Neural crest cell (in vitro differentiated cells): ENCODE data around the gene LCP1. TPM values are rescaled to one million over a fixed set of nuclear protein-coding genes. Genes with fewer than 3 reads are reported as not detected.

ENCODE experiments used
- DNase-seq: peaks from one replicate; pipeline ENCODE4 v3.0.0; 2021; ENCODE audit warnings: low read depth, mixed read lengths, low spot score
- H3K27ac Mint-ChIP-seq: one replicate; pipeline ENCODE4 v1.8.0; 2021; ENCODE audit warnings: mild to moderate bottlenecking, mixed read lengths; ENCODE audit not compliant: unreplicated experiment
- H3K27me3 Mint-ChIP-seq: 2 replicates; pipeline ENCODE4 v1.8.0; 2021; ENCODE audit warnings: low read depth, mild to moderate bottlenecking, mixed read lengths
- H3K36me3 Mint-ChIP-seq: 2 replicates; pipeline ENCODE4 v1.8.0; 2021; ENCODE audit warnings: low read depth, mild to moderate bottlenecking, mixed read lengths
- H3K4me1 Mint-ChIP-seq: 2 replicates; pipeline ENCODE4 v1.8.0; 2021; ENCODE audit warnings: mixed read lengths
- H3K4me3 Mint-ChIP-seq: one replicate; pipeline ENCODE4 v1.8.0; 2021; ENCODE audit warnings: mild to moderate bottlenecking, mixed read lengths
- H3K9me3 Mint-ChIP-seq: 2 replicates; pipeline ENCODE4 v1.8.0; 2021; ENCODE audit warnings: mixed read lengths
- total RNA-seq: library from RNA; stranded (reverse); gene quantifications from 2 replicates; pipeline ENCODE4 v1.2.1, GENCODE V29; 2021
- TF ChIP-seq, protein P1 (sequence below): fragments of 200-600 bp; sonication (generic); conservative IDR thresholded peaks from 2 replicates; pipeline ENCODE4 v1.5.0; 2021; ENCODE audit warnings: antibody characterized with exemption, mild to moderate bottlenecking

LCP1 gene
- total RNA-seq, 1 donor from 2014 or later = 7.6 TPM

DNA sequence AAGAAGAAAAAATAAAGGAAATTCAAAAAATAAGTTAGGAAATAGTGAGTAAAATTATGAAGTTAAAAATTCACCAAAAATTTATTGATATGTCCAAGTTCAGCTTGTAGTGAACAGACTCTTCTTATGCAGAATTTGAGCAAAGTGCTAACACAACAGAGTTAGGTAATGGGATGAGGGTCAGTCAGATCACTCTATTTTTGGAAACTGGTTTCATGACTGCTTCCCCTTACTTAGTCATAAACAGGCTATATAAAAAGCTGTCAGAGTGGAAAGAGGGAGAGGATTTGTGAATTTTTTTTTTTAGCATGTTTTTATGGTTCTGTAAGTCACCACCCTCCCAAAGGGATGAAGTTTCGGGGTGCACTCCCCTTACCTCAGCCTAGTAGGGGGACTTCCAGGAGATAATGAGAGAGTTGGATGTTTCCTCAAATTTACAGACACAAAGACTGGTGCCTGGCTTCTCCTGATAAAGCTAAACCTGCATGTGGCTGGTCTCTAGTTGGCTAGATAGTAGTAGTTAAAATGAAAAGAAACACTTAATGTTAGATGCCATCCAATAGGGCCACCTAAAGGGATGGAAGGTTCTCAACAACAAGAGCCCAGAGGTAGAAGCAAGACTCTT, 81.7 kb downstream of the LCP1 start:
- Mint-ChIP-seq H3K27ac (peak overlapping the region; percentile 74), H3K4me3 (no peak overlapping the region), H3K36me3 (peaks cover 38% of the 10 kb centered on the region), H3K9me3 (peaks cover 8% of the 10 kb centered on the region), H3K27me3 (no peaks in the 10 kb centered on the region), H3K4me1 (peaks cover 31% of the 10 kb centered on the region)
- DNase-seq = no peak
- TF ChIP-seq, protein P1, sequence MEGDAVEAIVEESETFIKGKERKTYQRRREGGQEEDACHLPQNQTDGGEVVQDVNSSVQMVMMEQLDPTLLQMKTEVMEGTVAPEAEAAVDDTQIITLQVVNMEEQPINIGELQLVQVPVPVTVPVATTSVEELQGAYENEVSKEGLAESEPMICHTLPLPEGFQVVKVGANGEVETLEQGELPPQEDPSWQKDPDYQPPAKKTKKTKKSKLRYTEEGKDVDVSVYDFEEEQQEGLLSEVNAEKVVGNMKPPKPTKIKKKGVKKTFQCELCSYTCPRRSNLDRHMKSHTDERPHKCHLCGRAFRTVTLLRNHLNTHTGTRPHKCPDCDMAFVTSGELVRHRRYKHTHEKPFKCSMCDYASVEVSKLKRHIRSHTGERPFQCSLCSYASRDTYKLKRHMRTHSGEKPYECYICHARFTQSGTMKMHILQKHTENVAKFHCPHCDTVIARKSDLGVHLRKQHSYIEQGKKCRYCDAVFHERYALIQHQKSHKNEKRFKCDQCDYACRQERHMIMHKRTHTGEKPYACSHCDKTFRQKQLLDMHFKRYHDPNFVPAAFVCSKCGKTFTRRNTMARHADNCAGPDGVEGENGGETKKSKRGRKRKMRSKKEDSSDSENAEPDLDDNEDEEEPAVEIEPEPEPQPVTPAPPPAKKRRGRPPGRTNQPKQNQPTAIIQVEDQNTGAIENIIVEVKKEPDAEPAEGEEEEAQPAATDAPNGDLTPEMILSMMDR = no peak

DNA sequence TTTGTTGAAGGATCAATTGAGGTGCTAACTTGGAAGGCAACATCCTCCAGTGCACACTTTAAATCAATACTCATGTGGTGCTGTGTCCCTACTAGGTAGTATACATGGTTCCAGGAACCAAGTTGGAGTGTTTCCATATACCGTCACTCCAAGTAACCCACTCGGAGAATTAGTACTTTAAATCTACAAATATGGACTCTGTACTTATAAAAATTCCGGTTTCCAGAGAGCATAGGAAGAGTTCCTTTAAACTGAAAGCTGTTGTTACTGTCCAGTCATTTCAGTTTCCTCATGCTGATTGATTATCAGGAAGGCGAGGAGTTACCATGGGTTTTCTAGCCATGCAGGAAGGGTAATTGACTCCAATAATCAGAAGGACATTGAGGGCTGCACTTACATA, 84.3 kb downstream of the LCP1 start:
- Mint-ChIP-seq H3K27ac (no peak overlapping the region), H3K4me3 (no peak overlapping the region), H3K36me3 (peaks cover 24% of the 10 kb centered on the region), H3K4me1 (peaks cover 28% of the 10 kb centered on the region), H3K27me3 (no peaks in the 10 kb centered on the region), H3K9me3 (peaks cover 3% of the 10 kb centered on the region)
- TF ChIP-seq, protein P1 = no peak
- DNase-seq = no peak

DNA sequence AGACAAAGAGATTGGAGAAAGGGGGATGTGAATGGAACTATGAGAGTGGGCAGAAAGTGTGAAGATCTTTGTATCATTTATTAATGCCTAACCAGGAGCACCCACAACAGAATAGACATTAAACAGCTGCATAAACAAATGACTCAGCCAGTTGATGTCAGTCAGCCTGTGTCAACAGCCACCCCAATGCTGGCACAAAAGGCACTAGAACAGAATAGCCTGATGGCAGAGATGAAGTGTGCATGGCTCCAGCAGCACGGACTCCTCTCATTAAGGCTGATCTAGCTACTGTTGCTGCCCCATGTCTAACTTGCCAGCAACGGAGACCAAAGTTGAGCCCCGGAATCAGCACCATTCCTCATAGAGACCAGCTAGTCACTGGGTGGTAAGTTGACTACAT, 85.0 kb downstream of the LCP1 start:
- peaks cover 24% of the 10 kb centered on the region for H3K36me3 Mint-ChIP-seq
- peaks cover 29% of the 10 kb centered on the region for H3K4me1 Mint-ChIP-seq
- H3K27ac Mint-ChIP-seq = no peak overlapping the region
- no peaks in the 10 kb centered on the region for H3K27me3 Mint-ChIP-seq
- peaks cover 6% of the 10 kb centered on the region for H3K9me3 Mint-ChIP-seq
- H3K4me3 Mint-ChIP-seq = no peak overlapping the region
- TF ChIP-seq, protein P1 = no peak
- DNase-seq = no peak

DNA sequence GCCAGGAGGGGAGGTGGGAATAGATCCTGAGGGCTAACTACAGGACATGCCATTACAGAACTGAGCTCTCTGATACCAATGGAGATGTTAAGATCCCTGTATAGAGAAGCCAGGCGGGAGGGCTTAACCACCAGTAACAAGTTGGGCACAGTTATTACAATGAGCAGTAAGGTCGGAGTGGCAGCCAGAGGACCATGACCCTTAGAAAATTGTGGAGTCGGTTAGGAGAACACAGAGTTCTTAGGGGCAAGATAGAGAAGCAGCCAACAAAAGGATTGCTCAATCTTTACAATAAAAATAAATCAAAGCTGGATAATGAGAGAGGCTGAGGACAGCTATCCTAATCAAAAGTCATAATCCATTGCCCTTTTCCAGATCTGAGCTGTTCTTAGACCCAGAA, 87.5 kb downstream of the LCP1 start:
- H3K4me3 Mint-ChIP-seq = no peak overlapping the region
- H3K36me3 Mint-ChIP-seq = peaks cover 22% of the 10 kb centered on the region
- H3K27ac Mint-ChIP-seq = no peak overlapping the region
- DNase-seq = no peak
- TF ChIP-seq, protein P1 = no peak
- H3K4me1 Mint-ChIP-seq = peaks cover 11% of the 10 kb centered on the region
- H3K9me3 Mint-ChIP-seq = peaks cover 6% of the 10 kb centered on the region
- no peaks in the 10 kb centered on the region for H3K27me3 Mint-ChIP-seq

DNA sequence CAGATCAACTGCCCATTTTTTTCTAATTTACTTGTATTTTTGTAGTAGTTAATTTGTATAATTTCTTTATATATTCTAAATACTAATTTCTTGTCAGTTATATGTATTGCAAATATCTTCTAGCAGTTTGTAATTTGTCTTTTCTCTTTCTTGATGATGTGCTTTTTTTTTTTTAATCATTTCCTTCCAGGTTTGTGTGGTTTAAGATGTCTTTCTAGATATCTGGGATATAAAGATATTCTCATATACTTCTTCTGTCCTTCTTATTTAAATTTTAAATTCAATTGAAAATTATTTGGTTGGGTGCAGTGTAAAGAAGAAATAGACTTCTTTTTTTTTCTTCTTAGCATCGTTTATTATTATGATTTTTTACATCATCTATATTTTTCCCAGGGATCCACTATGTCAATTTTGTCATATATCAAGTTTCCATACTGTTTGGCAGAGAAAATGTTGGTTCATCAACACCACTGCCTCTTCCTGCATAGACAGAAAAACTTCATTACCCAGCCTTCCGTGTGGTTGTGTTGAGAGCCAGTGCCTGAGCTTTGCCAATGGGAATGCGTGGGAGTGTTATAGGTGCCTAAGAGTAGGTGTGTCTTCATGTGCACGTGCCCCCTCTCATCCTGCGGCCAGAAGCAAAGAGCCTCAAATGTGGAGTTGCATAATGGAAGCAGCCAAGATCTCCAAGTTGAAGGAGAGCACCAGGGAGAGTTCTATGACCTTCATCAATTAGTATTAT, 93.0 kb downstream of the LCP1 start:
- Mint-ChIP-seq H3K4me1 (peaks cover 5% of the 10 kb centered on the region), H3K4me3 (no peak overlapping the region), H3K9me3 (peaks cover 3% of the 10 kb centered on the region), H3K27me3 (no peaks in the 10 kb centered on the region), H3K36me3 (peaks cover 7% of the 10 kb centered on the region), H3K27ac (no peak overlapping the region)
- DNase-seq = no peak
- TF ChIP-seq, protein P1 = no peak
